Effector memory CD8-positive, alpha-beta T cell (primary cell): Measurements from ENCODE around the gene PIH1D2.
"Not testable (repeated sequence)": the region's sequence is repeated elsewhere in the genome, so short reads cannot be mapped to it uniquely, and the experiment has no call there.

Source experiments
- ATAC-seq: fragments of 150-1000 bp; cut with Tn5 transposase; replicated peaks from 2 replicates; pipeline ENCODE4 v1.10.0; 2021; ENCODE audit warnings: mild to moderate bottlenecking, moderate library complexity
- DNase-seq, 3 experiments: peaks; one replicate each; pipeline ENCODE4 v3.0.0; 2021
- H3K27ac Mint-ChIP-seq, 2 donors: one replicate each; pipeline ENCODE4 v1.8.0; 2022; ENCODE audit warnings: mild to moderate bottlenecking in 2 of 2, mixed read lengths in 2 of 2, moderate library complexity in 2 of 2
- H3K27me3 Mint-ChIP-seq, 2 donors: one replicate each; pipeline ENCODE4 v1.8.0; 2022; ENCODE audit warnings: mixed read lengths in 2 of 2
- H3K36me3 Mint-ChIP-seq: one replicate; pipeline ENCODE4 v1.8.0; 2022; ENCODE audit warnings: mild to moderate bottlenecking, moderate library complexity, mixed read lengths; ENCODE audit not compliant: insufficient read depth
- H3K4me1 Mint-ChIP-seq, 2 donors: one replicate each; pipeline ENCODE4 v1.8.0; 2022; ENCODE audit warnings: low read depth in 2 of 2, mixed read lengths in 2 of 2
- H3K4me3 Mint-ChIP-seq, 2 donors: one replicate each; pipeline ENCODE4 v1.8.0; 2022; ENCODE audit warnings: mild to moderate bottlenecking in 2 of 2, mixed read lengths in 2 of 2, moderate library complexity in 2 of 2
- H3K9me3 Mint-ChIP-seq, 2 donors: one replicate each; pipeline ENCODE4 v1.8.0; 2022; ENCODE audit warnings: mixed read lengths in 2 of 2

PIH1D2 gene

GRCh38 chr11:112042961-112043304, 30.9 kb downstream of the PIH1D2 start:
- H3K9me3 Mint-ChIP-seq = no peaks in the 10 kb centered on the region
- peak overlapping the region in 1 of 2 donors; percentile 55 for H3K27ac Mint-ChIP-seq
- DNase-seq (no peak), ATAC-seq (no peak)
- no peak overlapping the region for H3K4me3 Mint-ChIP-seq
- peaks cover 58% of the 10 kb centered on the region for H3K36me3 Mint-ChIP-seq
- H3K4me1 Mint-ChIP-seq = peaks cover 4 to 25% of the 10 kb centered on the region in 2 donors
- H3K27me3 Mint-ChIP-seq = no peaks in the 10 kb centered on the region

DNA sequence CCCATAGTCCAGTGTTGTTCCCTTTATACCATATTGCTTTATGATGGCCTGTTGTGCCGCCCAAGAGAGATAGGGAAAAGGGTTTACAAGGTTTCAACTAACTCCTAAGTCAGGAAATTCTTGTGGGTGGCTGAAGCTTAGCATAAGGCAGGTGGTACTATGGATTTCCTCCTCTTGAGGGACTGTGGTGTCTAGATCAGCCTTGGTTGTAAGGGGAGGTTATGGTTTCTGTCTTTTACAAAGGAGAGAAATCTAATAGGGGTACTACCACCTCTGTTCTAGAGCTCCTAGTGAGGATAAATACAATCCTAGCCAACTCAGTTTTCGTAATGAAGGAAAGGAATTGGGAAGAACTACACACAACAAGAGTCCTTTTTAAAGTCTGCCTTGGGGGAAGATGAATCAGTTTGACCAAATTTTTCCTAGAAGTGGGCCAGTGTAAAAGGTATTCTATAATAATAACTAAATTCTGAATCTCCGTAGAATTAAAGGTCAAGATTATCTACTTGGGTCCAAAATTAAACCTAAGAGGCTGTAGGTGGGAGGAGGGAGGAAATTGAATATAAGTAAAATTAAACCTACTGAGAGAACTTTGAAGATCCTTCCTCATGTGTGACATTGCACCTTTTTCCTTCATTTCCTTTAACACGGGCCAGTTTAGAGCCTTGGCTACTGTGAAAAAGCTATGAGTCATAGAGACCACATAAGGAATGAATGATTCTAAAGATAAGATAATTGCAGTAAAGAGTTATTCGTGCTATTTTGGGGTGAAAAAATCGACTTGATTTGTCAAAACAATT, 31.5 kb downstream of the PIH1D2 start:
- DNase-seq (no peak), ATAC-seq (no peak)
- Mint-ChIP-seq H3K4me1 (peaks cover 4 to 24% of the 10 kb centered on the region in 2 donors), H3K36me3 (peaks cover 64% of the 10 kb centered on the region), H3K27me3 (no peaks in the 10 kb centered on the region), H3K27ac (peak overlapping the region; percentile 55 to 71), H3K9me3 (no peaks in the 10 kb centered on the region), H3K4me3 (no peak overlapping the region)

GRCh38 chr11:112037527-112037926, 36.3 kb downstream of the PIH1D2 start:
- no peak for DNase-seq
- Mint-ChIP-seq H3K27me3 (no peaks in the 10 kb centered on the region), H3K9me3 (no peaks in the 10 kb centered on the region), H3K4me3 (no peak overlapping the region), H3K27ac (no peak overlapping the region), H3K4me1 (peaks cover 4 to 22% of the 10 kb centered on the region in 2 donors), H3K36me3 (peaks cover 58% of the 10 kb centered on the region)
- ATAC-seq = no peak

- H3K36me3 Mint-ChIP-seq = peaks cover 79% of the 10 kb centered on the region
- no peak overlapping the region for H3K27ac Mint-ChIP-seq
- H3K4me3 Mint-ChIP-seq = no peak overlapping the region
- no peaks in the 10 kb centered on the region for H3K9me3 Mint-ChIP-seq
- DNase-seq (no peak), ATAC-seq (no peak)
- no peaks in the 10 kb centered on the region for H3K4me1 Mint-ChIP-seq
- H3K27me3 Mint-ChIP-seq = no peaks in the 10 kb centered on the region
Measured at GRCh38 chr11:112033902-112034301, 39.9 kb downstream of the PIH1D2 start.

DNA sequence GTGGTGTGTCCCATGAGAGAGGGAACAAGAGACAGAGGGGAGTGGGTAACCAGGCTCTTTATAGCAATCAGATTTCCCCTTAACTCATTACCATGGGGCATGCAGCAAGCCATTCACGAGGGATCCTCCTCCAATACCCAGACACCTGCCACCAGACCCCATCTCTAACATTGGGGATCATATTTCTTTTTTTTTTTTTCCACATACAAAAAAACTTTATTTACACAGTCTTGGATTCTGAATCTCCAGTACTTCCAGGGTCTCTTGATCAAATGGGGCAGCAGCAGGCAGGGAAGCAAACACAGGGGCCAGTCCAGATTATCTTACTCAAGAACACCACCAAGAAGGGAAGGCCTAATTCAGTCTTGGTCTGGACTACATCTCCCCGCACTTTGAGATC, 44.4 kb downstream of the PIH1D2 start:
- no peak for DNase-seq
- Mint-ChIP-seq H3K9me3 (no peaks in the 10 kb centered on the region), H3K27ac (no peak overlapping the region), H3K27me3 (no peaks in the 10 kb centered on the region), H3K4me3 (no peak overlapping the region), H3K4me1 (peaks cover 12 to 15% of the 10 kb centered on the region in 2 donors), H3K36me3 (peaks cover 61% of the 10 kb centered on the region)
- ATAC-seq = no peak

GRCh38 chr11:112026784-112027410, 46.9 kb downstream of the PIH1D2 start:
- H3K36me3 Mint-ChIP-seq = peaks cover 45% of the 10 kb centered on the region
- H3K27me3 Mint-ChIP-seq, ATAC-seq, H3K27ac Mint-ChIP-seq, H3K4me3 Mint-ChIP-seq, H3K9me3 Mint-ChIP-seq, DNase-seq: not testable (repeated sequence)
- peaks cover 17 to 19% of the 10 kb centered on the region in 2 donors for H3K4me1 Mint-ChIP-seq

DNA sequence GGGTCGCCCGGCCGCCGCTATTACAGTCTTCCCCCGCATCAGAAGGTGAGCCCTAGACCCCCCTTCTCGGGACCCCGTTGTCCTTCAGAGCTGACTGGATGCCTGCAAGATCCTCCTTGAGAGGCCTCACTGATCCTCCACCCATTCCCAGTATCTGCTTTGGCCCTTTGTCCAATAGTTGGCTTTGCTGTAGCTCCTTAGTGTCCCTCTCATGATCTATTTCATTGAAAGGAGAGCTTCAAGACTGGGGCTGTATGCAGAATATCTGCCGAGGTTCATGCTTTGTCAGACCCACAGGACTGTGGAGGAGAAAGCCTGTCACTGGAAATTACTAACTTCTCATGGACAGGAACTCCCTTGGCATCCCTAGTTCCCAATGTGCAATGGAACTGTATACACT, 48.1 kb downstream of the PIH1D2 start:
- ATAC-seq = peak; percentile 3
- Mint-ChIP-seq H3K36me3 (peaks cover 35% of the 10 kb centered on the region), H3K27me3 (no peaks in the 10 kb centered on the region), H3K9me3 (no peaks in the 10 kb centered on the region), H3K4me1 (peaks cover 17 to 19% of the 10 kb centered on the region in 2 donors), H3K27ac (peak overlapping the region; percentile 97 to 99), H3K4me3 (peak overlapping the region; percentile 100)
- DNase-seq = no peak

DNA sequence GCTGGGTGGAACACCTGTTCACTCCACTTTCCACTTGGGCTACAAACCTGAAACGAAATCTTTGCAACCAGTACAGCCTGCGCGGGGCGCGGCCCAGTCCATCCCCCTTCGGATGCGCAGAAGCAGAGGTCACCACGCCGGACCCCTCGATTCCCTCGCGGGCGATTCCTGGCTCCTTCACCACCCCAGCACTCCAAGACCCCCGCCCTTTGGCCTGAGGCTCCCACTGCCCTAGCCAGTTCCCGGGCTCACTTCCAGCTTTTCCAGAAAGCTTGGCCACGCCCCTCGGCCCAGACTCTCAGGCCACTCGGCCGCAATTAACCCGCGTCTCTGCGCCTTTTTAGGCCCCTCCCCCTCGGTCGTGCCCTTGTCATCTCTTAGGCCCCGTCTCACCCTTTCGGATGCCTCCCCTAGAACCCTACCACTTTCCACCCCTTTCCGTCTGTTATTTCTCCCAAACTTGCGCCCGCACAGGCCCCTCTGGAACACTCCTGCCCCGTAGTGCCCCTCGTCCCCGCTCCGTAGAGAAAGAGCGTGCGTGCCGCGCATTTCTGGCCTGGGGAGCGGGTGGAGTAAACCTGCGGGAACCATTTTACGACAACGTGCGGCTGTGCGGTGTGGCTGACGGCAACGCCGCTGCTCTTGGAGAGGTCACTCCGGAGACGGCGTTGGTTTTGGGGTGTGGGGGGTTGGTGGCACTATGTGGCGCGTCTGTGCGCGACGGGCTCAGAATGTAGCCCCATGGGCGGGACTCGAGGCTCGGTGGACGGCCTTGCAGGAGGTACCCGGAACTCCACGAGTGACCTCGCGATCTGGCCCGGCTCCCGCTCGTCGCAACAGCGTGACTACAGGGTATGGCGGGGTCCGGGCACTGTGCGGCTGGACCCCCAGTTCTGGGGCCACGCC, 48.8 kb downstream of the PIH1D2 start, which contains the start of gene DLAT:
TSS of gene DLAT (plus strand) at position 636 of the 906 bp plus-strand sequence. CDS start at position 701, 65 bp downstream.
- peak within 1 kb of the TSS; percentile 100 for H3K4me3 Mint-ChIP-seq
- H3K9me3 Mint-ChIP-seq = no peaks in the 10 kb centered on the region
- DNase-seq (peak; percentile 75 to 81 (median 77)), ATAC-seq (peak; percentile 90)
- peak within 1 kb of the TSS; percentile 97 to 99 for H3K27ac Mint-ChIP-seq
- H3K4me1 Mint-ChIP-seq = peaks cover 17 to 19% of the 10 kb centered on the region in 2 donors
- H3K27me3 Mint-ChIP-seq = no peaks in the 10 kb centered on the region
- peaks cover 30% of the 10 kb centered on the region for H3K36me3 Mint-ChIP-seq

DNA sequence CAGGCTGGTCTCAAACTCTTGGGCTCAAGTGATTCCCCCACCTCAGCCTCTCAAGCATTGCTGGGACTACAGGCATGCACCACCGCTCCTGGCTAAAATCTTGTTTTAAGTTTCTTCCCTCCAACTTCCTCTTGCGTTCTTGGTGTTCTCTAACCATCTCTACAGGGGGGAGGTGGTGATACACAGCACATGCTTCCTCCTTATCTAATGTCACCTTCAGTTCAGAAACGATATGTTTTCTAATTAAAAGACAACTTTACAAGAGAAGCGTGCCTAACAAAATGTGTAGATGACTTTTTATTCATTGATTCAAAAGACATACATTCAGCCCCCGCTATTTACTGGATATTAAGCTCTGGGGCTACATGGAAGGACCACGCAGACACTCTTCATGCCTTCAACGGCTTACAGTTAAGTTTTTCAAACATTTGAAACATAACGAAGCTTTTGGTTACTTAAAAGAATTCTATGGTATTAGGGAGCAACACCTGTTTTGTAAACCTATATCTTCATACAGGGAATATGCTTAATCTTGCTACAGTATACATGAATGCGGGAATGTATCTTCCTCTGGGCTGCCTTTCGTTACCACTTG, 49.5 kb downstream of the PIH1D2 start:
- no peak for DNase-seq
- peak overlapping the region; percentile 97 to 99 for H3K27ac Mint-ChIP-seq
- peaks cover 17 to 19% of the 10 kb centered on the region in 2 donors for H3K4me1 Mint-ChIP-seq
- H3K27me3 Mint-ChIP-seq = no peaks in the 10 kb centered on the region
- no peaks in the 10 kb centered on the region for H3K9me3 Mint-ChIP-seq
- peaks cover 22% of the 10 kb centered on the region for H3K36me3 Mint-ChIP-seq
- peak overlapping the region; percentile 100 for H3K4me3 Mint-ChIP-seq
- ATAC-seq = peak; percentile 9

GRCh38 chr11:112023104-112023503, 50.7 kb downstream of the PIH1D2 start:
- Mint-ChIP-seq H3K36me3 (peaks cover 17% of the 10 kb centered on the region), H3K4me3 (peak overlapping the region in 1 of 2 donors; percentile 6)
- DNase-seq = no peak

GRCh38 chr11:112019066-112019465, 54.8 kb downstream of the PIH1D2 start:
- Mint-ChIP-seq H3K36me3 (peaks cover 2% of the 10 kb centered on the region), H3K9me3 (no peaks in the 10 kb centered on the region), H3K4me1 (peaks cover 0 to 5% of the 10 kb centered on the region in 2 donors), H3K4me3 (no peak overlapping the region), H3K27ac (no peak overlapping the region), H3K27me3 (peaks cover 6 to 8% of the 10 kb centered on the region in 2 donors)
- DNase-seq (no peak), ATAC-seq (no peak)

More at GRCh38 chr11:112023104-112023503, 50.7 kb downstream of the PIH1D2 start:
- no peak for ATAC-seq
- Mint-ChIP-seq H3K27me3 (no peaks in the 10 kb centered on the region), H3K4me1 (peaks cover 17 to 19% of the 10 kb centered on the region in 2 donors), H3K27ac (peak overlapping the region in 1 of 2 donors; percentile 53), H3K9me3 (no peaks in the 10 kb centered on the region)
